Sigmoid colon (tissue), 4 donors: Measurements from ENCODE around the gene HMX3.

Experiments
- CTCF ChIP-seq, 4 experiments: fragments of 450-650 bp in 3 of 4; fragments of 200-600 bp in 1 of 4; IDR thresholded peaks; one replicate each; pipeline ENCODE4 v1.5.1; 2016 to 2019; ENCODE audit warnings: antibody characterized with exemption in 4 of 4, mild to moderate bottlenecking in 3 of 4, moderate library complexity in 2 of 4
- EP300 ChIP-seq, 4 donors: sonication (generic); formaldehyde crosslinking; IDR thresholded peaks; one replicate each; pipeline ENCODE4 v1.6.1; 2017; ENCODE audit warnings: antibody characterized with exemption in 4 of 4
- POLR2A ChIP-seq, 2 donors: fragments of 450-650 bp; IDR thresholded peaks; one replicate each; pipeline ENCODE4 v1.6.1; 2016; ENCODE audit warnings: antibody characterized with exemption in 2 of 2, mild to moderate bottlenecking in 2 of 2, moderate library complexity in 2 of 2
- POLR2AphosphoS5 ChIP-seq, 4 donors: sonication (generic); formaldehyde crosslinking; IDR thresholded peaks; one replicate each; pipeline ENCODE4 v1.6.1; 2017; ENCODE audit warnings: antibody characterized with exemption in 4 of 4

GRCh38 chr10:123154092-123154710 is 18.4 kb downstream of the HMX3 start, which contains the start of gene BUB3:
- TF ChIP-seq CTCF (IDR thresholded peaks at IDR 0.05): peak in 2 of 4 experiments; percentile 19 to 20
- peak; percentile 92 to 93 (median 92) for TF ChIP-seq POLR2AphosphoS5 (IDR thresholded peaks at IDR 0.05)
- peak; percentile 68 to 82 for TF ChIP-seq POLR2A (IDR thresholded peaks at IDR 0.05)
- TF ChIP-seq EP300 (IDR thresholded peaks at IDR 0.05): no peak
